DMS79 treated with DMSO at 0.1 percent for 48 hours (cell line): ENCODE results near the gene DPY19L3.
"Not testable (repeated sequence)": the region's sequence is repeated elsewhere in the genome, so short reads cannot be mapped to it uniquely, and the experiment has no call there.

ENCODE experiments used
- DNase-seq: peaks from one replicate; lab custom pipeline; 2025; lab: John Stamatoyannopoulos, UW

Gene DPY19L3

DNA sequence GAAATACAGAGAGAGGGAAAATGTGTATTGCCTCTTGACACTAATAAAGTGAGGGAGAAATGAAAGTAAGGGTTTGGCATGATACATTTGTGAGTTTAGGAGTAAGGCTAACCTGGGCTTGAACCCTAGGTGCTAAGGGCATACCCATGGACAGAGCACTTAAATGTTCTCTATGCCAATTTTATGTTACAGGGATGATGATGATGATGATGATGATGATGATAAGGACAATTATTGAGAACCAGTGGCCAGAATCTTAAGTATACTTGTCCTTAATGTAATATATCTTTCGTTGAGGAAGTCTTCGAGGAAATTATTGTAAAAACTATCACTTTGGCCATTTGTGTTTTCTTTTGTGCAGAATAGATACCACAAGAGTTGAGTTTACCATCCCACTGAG lies 33.2 kb downstream of the DPY19L3 start:
- no peak for DNase-seq

DNA sequence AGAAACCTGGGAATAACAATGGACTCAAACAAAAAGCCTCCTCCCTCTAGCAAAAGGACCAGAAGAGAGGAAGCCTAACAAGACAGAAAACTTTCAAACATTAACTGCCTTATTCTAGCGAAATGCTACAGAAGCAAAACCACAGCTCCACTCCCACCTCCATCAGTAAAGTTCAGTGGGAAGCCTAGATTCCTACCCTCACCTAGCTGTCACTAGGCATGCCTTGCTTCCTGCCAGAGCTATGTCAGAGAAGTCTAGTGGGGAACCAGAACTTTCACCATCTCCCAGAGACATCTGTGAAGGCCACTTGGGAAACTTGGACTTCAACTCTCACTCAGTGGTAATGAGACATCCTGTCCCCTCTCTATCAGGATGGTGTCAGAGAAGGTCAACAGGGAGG lies 37.1 kb downstream of the DPY19L3 start:
- no peak for DNase-seq

DNA sequence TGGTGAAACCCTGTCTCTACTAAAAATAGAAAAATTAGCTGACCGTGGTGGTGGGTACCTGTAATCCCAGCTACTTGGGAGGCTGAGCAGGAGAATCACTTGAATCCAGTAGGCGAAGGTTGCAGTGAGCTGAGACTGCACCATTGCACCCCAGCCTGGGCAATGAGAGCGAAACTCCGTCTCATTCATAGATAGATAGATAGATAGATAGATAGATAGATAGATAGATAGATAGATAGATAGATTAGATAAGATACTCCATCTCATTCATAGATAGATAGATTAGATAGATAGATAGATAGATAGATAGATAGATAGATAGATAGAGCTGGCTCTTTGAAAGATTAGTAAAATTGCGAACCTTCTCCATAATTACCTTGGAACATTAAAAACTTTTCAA lies 42.0 kb downstream of the DPY19L3 start:
- DNase-seq = not testable (repeated sequence)

DNA sequence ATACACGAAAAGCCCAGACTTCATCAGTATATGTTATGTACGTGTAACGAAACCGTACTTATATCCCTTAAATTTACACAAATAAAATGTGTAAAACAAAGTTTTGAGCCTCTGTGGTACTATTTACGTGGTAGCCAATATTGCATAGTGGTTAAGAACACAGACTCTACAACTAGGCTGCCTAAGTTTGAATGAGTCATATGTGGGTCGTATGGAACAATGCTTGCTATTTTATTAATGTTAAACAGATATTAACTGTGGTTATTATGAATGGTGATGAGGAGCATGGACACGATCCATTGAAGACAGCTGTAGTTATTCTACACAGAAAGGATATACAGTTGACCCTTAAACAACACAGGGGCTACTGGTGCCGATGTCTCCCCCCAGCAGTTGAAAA lies 42.5 kb downstream of the DPY19L3 start:
- DNase-seq = no peak

DNA sequence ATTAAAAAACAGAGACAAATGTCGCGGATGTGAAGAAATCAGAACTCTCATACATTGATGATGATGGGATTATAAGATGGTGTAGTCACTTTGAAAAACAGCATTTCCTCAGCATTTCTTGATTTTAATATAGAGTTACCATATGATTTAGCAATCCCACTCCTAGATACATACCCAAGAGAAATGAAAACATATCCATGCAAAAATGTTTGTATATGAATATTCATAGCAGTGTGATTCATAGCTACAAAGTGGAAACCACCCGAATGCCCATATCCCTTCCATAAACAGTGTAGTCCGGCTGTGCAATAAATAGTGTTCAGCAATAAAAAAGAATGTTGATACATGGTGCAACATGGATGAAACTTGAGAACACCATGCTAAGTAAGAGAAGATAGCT lies 44.6 kb downstream of the DPY19L3 start:
- no peak for DNase-seq

DNA sequence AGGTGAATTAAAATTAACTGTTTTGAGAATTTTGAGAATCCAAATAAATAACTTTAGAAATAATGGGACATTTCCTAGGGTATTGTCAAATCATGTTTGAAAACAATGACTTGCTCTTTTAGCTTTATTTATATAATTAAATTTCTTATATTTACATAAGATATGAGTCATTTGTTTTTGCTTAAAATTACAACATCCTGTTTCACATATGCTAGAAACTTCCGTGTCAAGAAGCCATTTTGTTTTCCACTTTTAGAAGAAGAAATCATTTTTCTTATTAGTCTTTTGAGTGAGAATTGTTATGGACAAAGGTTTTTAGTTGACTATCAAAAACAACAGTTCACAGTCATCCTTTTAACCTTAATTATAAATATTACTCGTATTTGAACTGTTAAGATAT lies 48.2 kb downstream of the DPY19L3 start:
- no peak for DNase-seq

DNA sequence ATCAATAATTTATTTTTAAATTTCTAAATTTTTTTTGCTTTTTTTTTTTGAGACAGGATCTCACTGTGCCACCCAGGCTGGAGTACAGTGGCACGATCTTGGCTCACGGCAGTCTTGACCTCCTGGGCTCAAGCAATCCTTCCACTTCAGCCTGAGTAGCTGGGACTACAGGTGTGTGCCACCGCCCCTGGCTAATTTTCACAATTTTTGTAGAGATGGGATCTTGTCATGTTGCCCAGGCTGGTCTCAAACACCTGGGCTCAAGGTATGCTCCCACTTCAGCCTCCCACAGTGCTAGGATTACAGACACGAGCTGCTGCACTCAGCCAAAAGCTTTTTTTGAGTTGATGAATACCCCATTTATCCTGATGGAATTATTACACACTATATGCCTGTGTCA lies 50.8 kb downstream of the DPY19L3 start:
- DNase-seq = no peak

DNA sequence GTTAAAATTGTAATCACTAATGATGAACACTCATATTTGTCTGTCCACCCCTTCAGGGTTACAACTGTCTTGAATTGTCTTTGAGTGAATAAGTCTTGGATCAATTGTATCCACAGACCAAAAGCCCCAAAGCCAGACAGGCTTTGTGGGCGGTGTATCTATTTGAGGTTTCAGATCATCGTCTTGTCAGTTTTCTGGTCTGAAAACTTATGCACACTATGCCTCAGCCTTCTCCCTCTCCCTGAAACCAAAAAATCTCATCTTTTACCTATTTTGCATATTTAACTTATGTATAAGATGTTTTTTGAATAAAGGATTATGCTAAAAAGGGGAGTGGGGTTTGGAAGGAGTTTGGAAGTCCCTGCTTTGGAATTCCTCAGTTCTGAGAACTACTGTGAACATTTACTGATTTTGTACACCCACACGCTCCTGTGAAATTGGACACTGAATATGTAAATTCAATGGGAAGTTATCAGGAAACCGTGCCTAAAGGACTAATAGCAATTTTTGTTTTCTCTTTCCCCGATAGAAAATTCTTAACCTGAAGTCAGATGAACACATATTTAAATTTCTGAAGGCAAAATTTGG lies 52.1 kb downstream of the DPY19L3 start:
- no peak for DNase-seq

DNA sequence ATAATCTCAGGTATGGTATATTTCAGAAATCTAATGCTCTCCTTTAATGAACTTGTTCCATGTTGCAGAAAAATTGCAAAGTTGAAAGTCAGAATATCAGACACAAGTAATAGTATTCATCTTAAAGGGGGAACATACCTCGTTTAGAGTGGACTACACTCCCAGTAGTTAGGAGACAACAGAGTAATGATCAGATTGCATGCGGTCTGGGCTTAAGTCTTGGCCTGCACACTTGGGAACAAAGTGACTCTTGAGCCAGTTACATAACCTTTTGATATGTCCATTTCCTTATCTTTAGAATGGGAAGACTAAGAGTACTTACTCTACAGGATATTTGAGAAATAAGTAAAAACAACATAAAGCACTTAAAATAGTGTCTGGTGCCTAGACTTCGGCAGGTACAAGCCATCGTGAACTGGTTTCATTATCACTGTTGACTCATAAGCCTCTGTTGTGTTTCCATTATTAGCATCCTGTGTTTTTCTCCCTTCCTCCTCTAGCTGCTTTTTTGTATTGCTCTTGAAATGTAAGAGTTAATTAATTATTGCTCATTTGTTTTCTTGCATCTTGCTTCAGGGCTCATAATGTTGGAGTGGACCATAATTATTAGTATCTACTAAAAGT lies 53.0 kb downstream of the DPY19L3 start:
- no peak for DNase-seq

DNA sequence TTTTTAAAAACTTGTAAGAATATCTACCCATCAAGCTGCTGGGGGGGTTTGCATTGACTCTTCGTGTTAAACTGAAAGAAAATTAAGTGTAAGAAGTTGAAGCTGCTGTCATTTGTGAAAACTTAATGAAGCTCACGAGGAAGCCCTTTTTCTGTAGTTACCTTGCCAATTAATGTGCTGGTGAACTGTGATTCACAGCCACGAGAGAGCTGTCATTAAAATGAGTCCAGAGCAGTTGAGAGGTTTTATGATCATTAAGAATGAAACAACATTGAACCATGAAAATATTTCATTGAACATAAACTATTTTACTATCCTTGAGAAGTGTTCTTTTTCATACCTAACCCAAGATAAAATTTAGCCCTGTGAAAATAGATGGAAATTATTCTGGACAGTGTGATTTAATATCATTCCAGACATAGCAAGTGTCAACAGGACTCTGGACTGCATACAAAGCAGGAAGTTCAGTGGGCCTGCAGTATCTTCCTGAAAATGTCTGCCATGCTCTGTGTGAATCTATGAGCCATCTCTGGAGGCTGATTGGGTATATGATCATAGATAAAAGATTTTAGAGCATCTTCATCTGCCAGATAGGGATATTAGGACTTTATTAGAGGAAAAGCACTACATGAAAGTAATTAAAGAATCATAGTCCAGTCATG lies 53.8 kb downstream of the DPY19L3 start:
- no peak for DNase-seq

DNA sequence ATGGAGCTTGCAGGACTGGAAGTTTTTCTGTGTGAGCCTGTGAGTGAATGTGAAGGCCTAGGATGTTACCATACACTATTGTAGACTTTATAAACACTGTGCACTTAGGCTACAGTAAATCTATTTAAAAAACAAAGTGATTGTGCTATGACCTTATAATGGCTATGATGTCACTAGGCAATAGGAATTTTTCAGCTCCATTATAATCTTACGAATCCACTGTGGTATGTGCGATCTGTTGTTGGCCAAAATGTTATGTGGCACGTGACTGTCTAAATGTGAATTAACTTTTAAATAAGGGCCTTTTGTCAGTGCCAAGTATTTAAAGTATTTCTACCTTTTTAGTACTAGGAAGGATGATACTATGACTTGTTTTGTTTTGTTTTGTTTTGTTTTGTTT lies 54.9 kb downstream of the DPY19L3 start:
- DNase-seq = no peak

DNA sequence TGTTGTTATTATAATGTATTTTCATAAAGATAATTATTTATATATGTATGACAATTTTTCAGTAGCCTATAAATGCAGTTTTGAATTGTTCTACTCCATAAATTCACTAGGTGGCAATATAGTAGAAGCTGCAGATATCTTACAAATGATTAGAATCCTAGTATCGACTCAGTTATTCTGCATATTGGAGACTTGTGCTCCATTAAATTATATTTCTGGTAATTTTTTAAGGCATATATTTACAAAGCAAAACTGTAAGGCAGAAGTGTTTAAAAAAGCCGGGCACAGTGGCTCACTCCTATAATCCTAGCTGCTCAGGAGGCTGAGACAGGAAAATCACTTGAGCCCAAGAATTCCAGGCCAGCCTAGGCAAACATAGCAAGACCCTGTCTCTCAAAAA lies 58.7 kb downstream of the DPY19L3 start:
- DNase-seq = peak; percentile 23

DNA sequence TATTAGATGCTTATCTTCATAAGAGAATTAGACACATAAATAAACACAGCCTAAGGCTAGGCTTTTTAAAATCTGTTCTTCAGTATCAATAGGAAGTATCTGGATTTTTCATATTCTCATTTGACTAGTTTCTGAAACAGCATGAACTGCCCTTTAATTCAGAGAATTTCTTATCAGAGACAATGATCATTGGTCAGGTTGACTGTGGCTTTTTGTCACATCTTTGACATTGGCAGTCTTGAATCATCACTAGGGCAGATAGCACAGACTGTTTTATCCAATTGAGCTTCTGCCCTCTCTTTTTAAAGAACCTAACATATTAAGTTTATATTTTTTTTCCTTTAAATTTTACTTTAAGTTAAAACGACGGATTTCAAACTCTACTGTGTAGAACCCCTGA lies 59.6 kb downstream of the DPY19L3 start:
- DNase-seq = no peak

DNA sequence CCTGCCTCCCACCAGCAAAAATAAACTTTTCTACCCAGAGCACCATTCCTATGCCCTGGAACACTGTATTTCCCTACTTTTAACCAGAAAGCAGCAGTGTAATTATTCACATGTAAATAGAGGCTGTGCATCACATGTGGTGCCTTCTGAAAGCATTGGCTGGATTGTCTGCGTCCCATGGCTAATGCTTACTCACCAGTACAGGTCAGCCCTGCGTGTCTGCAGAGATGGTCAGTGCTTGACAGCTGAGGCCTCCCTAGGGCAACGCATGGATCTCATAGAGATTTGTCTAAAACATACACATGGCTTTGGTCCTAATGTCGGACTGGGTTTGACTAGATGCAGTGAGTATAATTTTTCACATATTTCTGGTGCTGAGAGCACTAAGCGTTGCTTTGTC lies 64.2 kb downstream of the DPY19L3 start:
- no peak for DNase-seq

DNA sequence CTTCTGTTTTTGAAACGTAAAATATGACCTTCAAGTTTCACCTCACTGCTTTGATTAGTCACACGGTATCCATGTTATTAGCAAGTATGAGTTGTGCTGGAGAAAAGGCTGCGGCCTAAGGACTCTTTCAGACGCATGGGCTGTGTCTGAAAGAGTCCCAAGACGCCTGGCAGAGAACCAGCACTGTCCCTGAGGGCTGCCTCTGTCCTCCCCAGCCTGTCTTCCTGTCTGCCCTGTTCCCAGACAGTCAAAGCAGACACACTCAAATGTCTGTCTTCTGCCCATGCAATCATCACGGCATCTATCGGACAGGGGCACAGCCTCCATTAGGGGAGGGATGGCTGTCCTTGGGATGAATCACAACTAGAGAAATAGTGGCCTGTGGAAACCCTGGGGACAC lies 65.5 kb downstream of the DPY19L3 start:
- DNase-seq = peak; percentile 92

DNA sequence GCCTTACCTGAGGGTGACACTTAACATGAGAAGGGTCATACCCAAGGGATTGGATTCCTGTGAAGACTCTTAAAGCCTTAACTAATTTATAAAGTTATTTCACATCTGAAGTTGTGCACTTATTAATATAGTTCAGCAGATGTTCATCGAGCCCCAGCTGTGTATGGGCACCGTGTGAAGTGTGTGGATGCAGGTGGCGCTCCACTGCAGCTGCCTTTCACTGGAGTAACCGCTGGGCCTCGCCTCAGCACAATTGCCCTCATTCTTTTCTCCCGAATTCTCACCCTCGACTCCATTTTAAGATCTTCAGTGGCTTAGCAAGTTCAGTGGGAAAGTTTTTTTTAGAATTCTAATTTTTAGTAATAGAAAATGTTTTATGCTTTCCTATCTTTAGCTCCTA lies 66.2 kb downstream of the DPY19L3 start:
- DNase-seq = peak; percentile 93

DNA sequence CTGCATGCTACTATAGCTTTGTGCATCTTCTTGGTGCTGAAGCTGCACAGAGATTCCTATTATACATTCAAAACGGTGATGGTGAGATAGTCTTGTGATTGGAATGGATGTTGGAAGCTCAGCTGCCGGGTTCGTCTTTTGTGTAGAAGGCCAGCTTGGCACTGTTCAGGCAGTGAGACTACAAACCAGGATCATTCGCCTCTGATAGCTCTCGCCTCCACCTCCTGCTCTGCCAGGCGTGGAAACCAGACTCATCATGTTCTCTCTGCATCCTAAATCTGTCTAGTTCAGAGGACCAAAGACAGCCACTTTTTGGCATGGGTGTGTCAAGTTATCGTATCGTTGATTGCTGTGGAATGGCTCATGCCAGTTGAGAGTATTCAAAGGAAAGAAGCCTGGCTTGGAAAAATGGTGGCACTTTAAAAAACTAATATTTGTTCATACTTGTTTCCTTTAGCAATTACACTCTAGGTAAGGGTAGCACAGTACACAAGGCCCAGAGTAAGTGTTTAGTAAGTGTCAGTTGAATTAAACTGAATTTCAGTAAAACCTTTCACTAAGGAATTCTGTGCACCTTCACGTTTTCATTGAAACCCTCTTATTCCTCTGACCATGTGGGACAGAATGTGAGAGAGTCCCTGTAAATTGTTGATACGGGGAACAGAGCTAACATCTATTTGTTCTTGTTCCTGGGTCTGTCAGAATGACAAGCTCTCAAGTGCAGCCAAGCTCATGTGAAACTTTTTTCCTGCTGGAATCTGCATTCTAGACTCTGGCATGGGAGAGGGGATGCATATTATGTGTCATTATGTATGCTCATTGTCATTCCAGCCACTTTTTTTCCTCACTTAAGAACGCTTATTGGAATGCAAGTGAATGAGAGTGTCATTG lies 69.8 kb downstream of the DPY19L3 start:
- DNase-seq = peak; percentile 54

DNA sequence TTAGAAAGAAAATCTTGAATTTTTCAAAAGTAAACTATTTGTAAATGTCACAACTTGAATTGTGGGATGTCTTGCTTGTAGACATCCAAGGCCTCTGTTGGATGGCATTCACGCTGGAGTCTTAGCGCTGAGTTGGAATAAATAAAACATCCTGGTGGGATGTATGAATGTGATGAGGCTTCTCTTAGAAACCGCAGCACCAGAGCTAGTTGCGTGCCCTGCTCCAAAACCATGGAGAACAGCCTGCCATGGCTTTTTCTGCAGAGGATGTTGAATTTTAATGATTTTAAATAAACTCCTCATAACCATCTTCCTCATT lies 70.4 kb downstream of the DPY19L3 start:
- no peak for DNase-seq

DNA sequence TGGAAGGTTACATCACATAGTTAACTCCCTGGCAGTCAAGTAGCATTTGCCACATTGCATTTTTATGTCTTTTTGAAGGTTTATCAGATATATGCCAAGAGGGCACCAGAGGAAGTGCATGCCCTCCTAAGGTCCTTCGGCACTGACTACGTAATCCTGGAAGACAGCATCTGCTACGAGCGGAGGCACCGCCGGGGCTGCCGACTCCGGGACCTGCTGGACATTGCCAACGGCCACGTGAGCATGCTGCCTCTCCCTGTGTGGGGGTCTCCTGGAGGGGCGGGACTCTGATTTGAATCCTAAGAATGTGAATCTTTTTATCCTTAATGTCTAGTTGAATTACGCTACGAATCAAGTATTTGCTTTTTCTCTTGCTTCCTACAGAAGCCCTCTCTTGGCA lies 74.8 kb downstream of the DPY19L3 start:
- DNase-seq = no peak

DNA sequence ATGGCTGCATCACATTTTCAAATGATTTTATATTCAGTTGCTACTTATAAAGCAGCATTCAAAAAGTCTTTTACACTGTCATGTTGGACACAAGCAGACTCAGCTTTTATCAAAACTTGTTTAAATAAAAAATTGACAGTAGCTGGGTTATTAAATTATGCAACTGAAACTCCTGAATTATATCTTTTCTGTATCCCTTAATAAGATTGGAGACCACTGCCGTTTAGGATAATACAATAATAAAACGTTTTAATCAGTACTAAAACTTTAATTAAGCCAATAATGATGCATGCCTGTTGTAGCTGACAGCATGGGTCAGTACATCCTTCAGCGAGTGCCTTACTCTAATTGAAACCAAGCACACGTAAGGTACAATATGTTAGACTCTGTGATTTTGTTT lies 78.0 kb downstream of the DPY19L3 start:
- no peak for DNase-seq

DNA sequence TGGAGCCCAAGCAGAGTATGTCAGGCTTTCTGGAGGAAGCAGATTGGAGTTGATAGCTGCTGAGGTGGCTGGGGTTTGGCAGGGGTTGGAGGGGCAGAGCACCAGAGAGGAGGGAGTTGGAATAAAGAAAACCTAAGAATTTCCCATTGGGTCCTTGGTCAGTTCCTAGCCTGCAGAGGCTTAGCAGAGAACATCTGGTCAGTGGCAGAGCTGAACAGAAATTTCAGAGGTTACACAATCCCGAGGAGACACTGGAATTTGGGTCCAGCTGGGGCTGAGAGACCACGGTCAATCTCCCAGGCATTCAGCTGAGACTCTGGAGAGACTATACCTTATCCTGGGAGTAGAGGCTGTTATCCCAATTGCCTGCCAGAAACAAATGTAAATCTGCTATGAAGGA lies 84.4 kb downstream of the DPY19L3 start:
- DNase-seq = no peak

DNA sequence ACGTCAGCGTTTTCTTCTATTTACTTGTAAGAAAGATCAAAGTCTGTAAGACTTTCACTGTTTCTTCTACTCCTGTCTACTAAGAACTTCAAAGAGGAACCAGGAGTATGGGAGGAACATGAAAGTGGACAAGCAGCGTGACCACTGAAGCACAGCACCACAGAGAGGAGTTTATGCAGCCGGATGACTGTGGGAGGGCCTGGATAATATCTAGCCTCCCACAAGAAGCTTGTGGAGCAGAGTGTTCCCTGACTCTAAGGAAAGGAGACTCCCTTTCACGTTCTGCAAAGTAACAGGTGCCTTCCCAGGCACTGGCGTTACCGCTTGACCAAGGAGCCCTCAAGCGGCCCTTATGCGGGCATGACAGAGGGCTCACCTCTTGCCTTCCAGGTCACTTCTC lies 91.8 kb downstream of the DPY19L3 start:
- DNase-seq = no peak

DNA sequence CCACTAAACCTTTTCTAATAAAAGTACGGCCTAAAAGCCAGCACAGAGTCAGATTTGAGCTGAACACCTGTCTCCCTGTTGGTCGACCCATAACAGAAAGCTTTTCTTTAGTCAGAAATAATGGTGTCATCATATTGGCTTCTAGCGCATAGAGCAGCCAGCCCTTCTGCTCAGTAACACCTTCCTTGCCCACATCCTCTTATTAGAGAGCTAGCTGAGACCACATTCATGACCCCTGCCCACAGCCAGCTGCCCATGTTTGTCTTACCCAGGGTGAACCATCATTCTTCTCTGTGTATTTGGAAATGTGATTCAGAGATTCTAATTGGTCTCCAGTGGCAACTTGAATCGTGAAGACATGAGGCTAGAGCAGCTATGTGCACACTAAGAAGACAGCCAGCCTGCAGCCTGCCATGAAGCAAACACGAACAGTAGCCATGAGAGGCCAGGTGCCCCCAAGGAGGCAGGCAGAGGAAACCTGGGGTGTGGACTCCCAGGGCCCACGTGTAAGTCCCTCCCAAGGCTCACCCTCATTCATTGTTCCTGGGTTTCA lies 93.2 kb downstream of the DPY19L3 start:
- no peak for DNase-seq
